ENCODE data around the gene UBXN4.
"Not testable (repeated sequence)": the region's sequence is repeated elsewhere in the genome, so short reads cannot be mapped to it uniquely, and the experiment has no call there.

DNA sequence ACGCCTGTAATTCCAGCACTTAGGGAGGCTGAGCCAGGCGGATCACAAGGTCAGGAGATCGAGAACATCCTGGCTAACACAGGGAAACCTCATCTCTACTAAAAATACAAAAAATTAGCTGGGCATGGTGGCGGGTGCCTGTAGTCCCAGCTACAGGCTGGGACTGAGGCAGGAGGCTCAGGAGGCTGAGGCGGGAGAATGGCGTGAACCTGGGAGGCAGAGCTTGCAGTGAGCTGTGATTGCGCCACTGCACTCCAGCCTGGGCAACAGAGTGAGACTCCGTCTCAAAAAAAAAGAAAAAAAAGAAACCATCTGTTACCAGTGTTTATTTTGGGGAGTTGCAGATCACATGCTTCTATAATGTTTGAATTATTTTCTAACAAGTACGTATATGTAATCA, 26.6 kb upstream of the UBXN4 start:
- not testable (repeated sequence) for TF ChIP-seq POLR2A (IDR thresholded peaks at IDR 0.05; ENCODE audit: low read length); GATA1 (IDR thresholded peaks at IDR 0.05; ENCODE audit: low read depth, low read length)

All from erythroblast (primary cell).